Fibroblast of lung (primary cell): ENCODE data around the gene DICER1. TPM values are rescaled to one million over a fixed set of nuclear protein-coding genes. Genes with fewer than 3 reads are reported as not detected.

Experiments
- DNase-seq, 2 donors: peaks; one replicate each; pipeline versions ENCODE4 v3.0.0 to v3.0.0-alpha.2; 2010; ENCODE audit warnings: low read depth in 2 of 2
- H2AFZ ChIP-seq: 2 replicates; pipeline ENCODE4 v1.5.1; 2012; ENCODE audit warnings: low read length, control low read depth, inconsistent platforms
- H3K27ac ChIP-seq: 2 replicates; pipeline ENCODE4 v1.5.1; 2011; ENCODE audit warnings: low read length, control low read depth; ENCODE audit not compliant: insufficient read depth
- H3K27me3 ChIP-seq: 2 replicates; pipeline ENCODE4 v1.5.1; 2011; ENCODE audit warnings: mild to moderate bottlenecking, low read length; ENCODE audit not compliant: control insufficient read depth, insufficient read depth
- H3K36me3 ChIP-seq: 2 replicates; pipeline ENCODE4 v1.5.1; 2011; ENCODE audit warnings: low read length; ENCODE audit not compliant: control insufficient read depth, insufficient read depth
- H3K4me1 ChIP-seq: 2 replicates; pipeline ENCODE4 v1.5.1; 2011; ENCODE audit warnings: low read length; ENCODE audit not compliant: control insufficient read depth, insufficient read depth; ENCODE audit errors: extremely low read depth
- H3K4me2 ChIP-seq: 2 replicates; pipeline ENCODE4 v1.5.1; 2011; ENCODE audit warnings: low read length, control low read depth; ENCODE audit not compliant: insufficient read depth; ENCODE audit errors: extremely low read depth
- H3K4me3 ChIP-seq, 4 experiments: fragments of 200-600 bp in 1 of 4; sonication (generic) in 1 of 4; replicated peaks in 1 of 4; 2 replicates each; pipeline ENCODE4 v1.5.1; 2011 to 2016; ENCODE audit warnings: low read length in 4 of 4, low read depth in 3 of 4, mild to moderate bottlenecking in 3 of 4, control low read depth in 2 of 4, inconsistent platforms in 1 of 4, mixed read lengths in 1 of 4; ENCODE audit not compliant: insufficient read depth in 1 of 4; ENCODE audit errors: control extremely low read depth in 1 of 4
- H3K79me2 ChIP-seq: 2 replicates; pipeline ENCODE4 v1.5.1; 2012; ENCODE audit warnings: mild to moderate bottlenecking, low read length, inconsistent platforms; ENCODE audit not compliant: control insufficient read depth, insufficient read depth
- H3K9ac ChIP-seq: 2 replicates; pipeline ENCODE4 v1.5.1; 2011; ENCODE audit warnings: mild to moderate bottlenecking, low read length, control low read depth; ENCODE audit not compliant: insufficient read depth
- H3K9me3 ChIP-seq: 2 replicates; pipeline ENCODE4 v1.5.1; 2012; ENCODE audit warnings: low read depth, low read length; ENCODE audit not compliant: control insufficient read depth, insufficient read depth
- H4K20me1 ChIP-seq: 2 replicates; pipeline ENCODE4 v1.5.1; 2011; ENCODE audit warnings: low read length; ENCODE audit not compliant: control insufficient read depth, insufficient read depth; ENCODE audit errors: extremely low read depth
- EZH2 ChIP-seq: IDR thresholded peaks from 2 replicates; pipeline ENCODE4 v1.5.1; 2012; ENCODE audit warnings: low read length, control low read depth, mild to moderate bottlenecking; ENCODE audit errors: missing control alignments
- polyA plus RNA-seq, 2 donors: library from polyadenylated mRNA; depleted of rRNA in 1 of 2; stranded (reverse) in 1 of 2; unstranded in 1 of 2; fragments of >200 nt; gene quantifications; 2 replicates each; pipeline ENCODE4 v1.2.1, GENCODE V29; 2011 to 2012; ENCODE audit warnings: missing spikeins in 1 of 2
- total RNA-seq: library from RNA; depleted of rRNA; stranded (reverse); fragments of >200 nt; gene quantifications from 2 replicates; pipeline ENCODE4 v1.2.1, GENCODE V29; 2014
- TF ChIP-seq, protein P1 (sequence below), 2 donors: IDR thresholded peaks in 1 of 2; conservative IDR thresholded peaks in 1 of 2; 1 replicate in 1 of 2; 2 replicates in 1 of 2; pipeline ENCODE4 v1.5.1; 2011 to 2012; ENCODE audit warnings: low read length in 2 of 2, control low read depth in 1 of 2, inconsistent platforms in 1 of 2, low read depth in 1 of 2, mild to moderate bottlenecking in 1 of 2

Gene DICER1
- total and polyA plus RNA-seq, 2 donors (not counting 1 experiment from before 2014, with no cell fraction given): 20.3 to 28.7 TPM

DNA sequence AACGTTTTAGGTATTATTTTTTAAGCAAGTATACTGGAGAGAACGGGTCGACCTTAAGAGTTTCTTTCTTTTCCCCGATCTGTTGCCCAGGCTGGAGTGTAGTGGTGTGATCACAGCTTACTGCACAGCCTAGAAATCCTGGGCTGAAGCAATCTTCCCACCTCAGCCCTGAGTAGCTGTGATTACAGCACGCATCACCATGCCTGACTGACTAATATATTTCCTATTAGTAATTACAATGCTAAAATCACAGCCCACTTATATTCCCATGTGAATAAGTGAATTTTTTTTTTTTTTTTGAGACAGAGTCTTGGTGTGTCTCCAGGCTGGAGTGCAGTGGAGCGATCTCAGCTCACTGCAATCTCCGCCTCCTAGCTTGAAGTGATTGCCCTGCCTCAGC, 50.4 kb downstream of the DICER1 start:
- no peak overlapping the region for H2AFZ ChIP-seq
- no peaks in the 10 kb centered on the region for H3K4me1 ChIP-seq
- TF ChIP-seq, protein P1, sequence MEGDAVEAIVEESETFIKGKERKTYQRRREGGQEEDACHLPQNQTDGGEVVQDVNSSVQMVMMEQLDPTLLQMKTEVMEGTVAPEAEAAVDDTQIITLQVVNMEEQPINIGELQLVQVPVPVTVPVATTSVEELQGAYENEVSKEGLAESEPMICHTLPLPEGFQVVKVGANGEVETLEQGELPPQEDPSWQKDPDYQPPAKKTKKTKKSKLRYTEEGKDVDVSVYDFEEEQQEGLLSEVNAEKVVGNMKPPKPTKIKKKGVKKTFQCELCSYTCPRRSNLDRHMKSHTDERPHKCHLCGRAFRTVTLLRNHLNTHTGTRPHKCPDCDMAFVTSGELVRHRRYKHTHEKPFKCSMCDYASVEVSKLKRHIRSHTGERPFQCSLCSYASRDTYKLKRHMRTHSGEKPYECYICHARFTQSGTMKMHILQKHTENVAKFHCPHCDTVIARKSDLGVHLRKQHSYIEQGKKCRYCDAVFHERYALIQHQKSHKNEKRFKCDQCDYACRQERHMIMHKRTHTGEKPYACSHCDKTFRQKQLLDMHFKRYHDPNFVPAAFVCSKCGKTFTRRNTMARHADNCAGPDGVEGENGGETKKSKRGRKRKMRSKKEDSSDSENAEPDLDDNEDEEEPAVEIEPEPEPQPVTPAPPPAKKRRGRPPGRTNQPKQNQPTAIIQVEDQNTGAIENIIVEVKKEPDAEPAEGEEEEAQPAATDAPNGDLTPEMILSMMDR (conservative IDR thresholded peaks at IDR 0.05 in 1 of 2, IDR thresholded peaks at IDR 0.05 in 1 of 2; ENCODE audit: low read depth in 1 of 2, low read length in 2 of 2): no peak
- DNase-seq: no peak
- no peak overlapping the region for H3K4me3 ChIP-seq
- peaks cover 1% of the 10 kb centered on the region for H4K20me1 ChIP-seq
- H3K9ac ChIP-seq: no peak overlapping the region
- peaks cover 13% of the 10 kb centered on the region for H3K36me3 ChIP-seq
- no peaks in the 10 kb centered on the region for H3K27me3 ChIP-seq
- no peaks in the 10 kb centered on the region for H3K9me3 ChIP-seq
- no peak overlapping the region for H3K4me2 ChIP-seq
- H3K27ac ChIP-seq: no peak overlapping the region
- H3K79me2 ChIP-seq: no peaks in the 10 kb centered on the region

DNA sequence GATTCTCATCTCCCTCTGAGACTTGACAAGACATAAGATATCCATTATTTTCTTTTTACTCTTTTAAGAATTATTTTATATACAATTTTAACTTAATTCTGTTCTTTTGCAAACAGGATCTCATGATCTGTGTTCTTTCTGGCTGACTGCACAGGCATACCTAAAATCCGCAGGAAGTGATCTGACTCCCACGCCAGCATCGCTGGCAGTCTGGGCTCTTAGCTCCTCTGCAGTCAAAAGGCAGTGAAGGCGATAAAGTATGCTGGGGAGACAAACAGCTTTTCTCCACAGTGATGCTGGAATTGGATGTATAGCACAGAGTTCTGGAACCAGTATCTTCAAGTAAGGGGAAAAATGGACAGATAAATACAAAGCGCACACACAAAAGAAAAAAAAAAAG, 52.4 kb downstream of the DICER1 start:
- no peak for TF ChIP-seq EZH2
- TF ChIP-seq, protein P1 (conservative IDR thresholded peaks at IDR 0.05 in 1 of 2, IDR thresholded peaks at IDR 0.05 in 1 of 2; ENCODE audit: low read depth in 1 of 2, low read length in 2 of 2): no peak
- Histone ChIP-seq H3K27ac (no peak overlapping the region), H3K4me2 (no peak overlapping the region), H3K9me3 (no peaks in the 10 kb centered on the region), H3K4me3 (no peak overlapping the region), H3K27me3 (no peaks in the 10 kb centered on the region), H3K9ac (no peak overlapping the region), H3K4me1 (no peaks in the 10 kb centered on the region), H3K79me2 (no peaks in the 10 kb centered on the region), H4K20me1 (peaks cover 1% of the 10 kb centered on the region), H3K36me3 (peaks cover 9% of the 10 kb centered on the region), H2AFZ (no peak overlapping the region)
- DNase-seq: no peak

DNA sequence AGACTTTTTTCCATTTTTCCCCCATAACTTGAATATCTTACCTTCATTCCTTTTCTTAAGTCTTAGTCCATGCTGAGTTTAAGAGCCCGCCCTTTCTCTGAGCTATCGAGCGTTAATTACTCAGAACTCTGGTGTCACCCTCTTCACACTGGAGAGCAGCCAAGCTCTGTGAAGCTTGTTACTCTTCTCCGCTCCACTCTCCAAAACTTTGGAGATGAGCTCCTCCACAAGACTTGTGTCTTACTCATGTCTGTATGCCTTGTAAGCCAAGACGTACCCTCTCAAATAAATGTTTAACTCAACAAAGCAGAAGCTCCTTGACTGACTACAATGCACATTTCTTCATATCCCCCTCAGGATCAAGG, 54.7 kb downstream of the DICER1 start:
- Histone ChIP-seq H4K20me1 (no peaks in the 10 kb centered on the region), H2AFZ (no peak overlapping the region), H3K79me2 (no peaks in the 10 kb centered on the region), H3K36me3 (peaks cover 9% of the 10 kb centered on the region), H3K9me3 (no peaks in the 10 kb centered on the region), H3K27ac (no peak overlapping the region), H3K4me2 (no peak overlapping the region), H3K4me3 (no peak overlapping the region), H3K9ac (no peak overlapping the region), H3K4me1 (no peaks in the 10 kb centered on the region), H3K27me3 (no peaks in the 10 kb centered on the region)
- DNase-seq: peak in 1 of 2 donors; percentile 4
- TF ChIP-seq, protein P1 (conservative IDR thresholded peaks at IDR 0.05 in 1 of 2, IDR thresholded peaks at IDR 0.05 in 1 of 2; ENCODE audit: low read depth in 1 of 2, low read length in 2 of 2): no peak
- no peak for TF ChIP-seq EZH2
